Right hindlimb (tissue), 1 donor: ENCODE results near the gene USP7.
A peak's percentile ranks its signal among the peaks of the same experiment; 100 is the strongest.
"Not testable (repeated sequence)": the region's sequence is repeated elsewhere in the genome, so short reads cannot be mapped to it uniquely, and the experiment has no call there.

Experiments used
- DNase-seq: peaks from one replicate; pipeline ENCODE4 v3.0.0-alpha.2; 2018

The USP7 gene

GRCh38 chr16:8872967-8873865 is 90.5 kb downstream of the USP7 start:
- DNase-seq = no peak

- DNase-seq = no peak
Measured at GRCh38 chr16:8872071-8872470, 91.6 kb downstream of the USP7 start.

- not testable (repeated sequence) for DNase-seq
Measured at GRCh38 chr16:8869988-8870241, 93.8 kb downstream of the USP7 start.

DNA sequence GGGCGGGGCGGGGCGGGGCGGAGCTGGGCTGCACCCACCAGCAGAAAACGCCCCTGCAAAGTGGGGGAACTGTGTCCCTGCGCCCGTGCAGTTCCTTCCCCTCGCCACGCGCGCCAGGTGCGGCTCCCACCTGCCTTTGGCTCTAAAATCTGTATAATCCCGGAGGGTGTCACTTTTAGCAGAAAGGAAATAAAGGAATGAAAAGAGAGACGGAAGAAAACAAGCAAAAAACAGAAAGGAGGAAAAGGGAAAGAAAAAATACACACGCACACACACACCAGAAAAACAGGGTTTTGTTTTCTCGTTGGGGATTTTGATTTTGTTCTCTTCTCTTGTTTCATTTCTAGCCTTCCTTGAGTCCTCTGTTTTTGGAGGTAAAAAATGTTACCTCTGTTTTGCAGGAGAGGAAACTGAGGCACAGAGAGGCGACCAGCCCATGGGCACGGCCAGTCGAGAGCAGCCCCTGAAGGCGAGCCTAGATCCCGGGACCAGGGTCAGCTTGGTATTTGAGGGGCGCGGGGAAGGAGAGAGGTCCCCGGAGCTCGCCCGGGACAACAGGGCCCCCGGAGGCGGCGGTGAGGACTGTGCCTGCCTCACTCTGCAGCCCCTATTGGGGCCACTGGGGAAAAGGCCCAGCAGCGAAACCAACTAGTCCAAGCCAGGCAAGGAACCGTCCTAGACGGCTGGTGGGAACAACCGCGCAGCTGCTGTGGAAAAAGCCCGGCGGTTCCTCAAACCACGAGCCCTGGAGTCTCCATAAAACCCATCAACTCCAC is 94.3 kb downstream of the USP7 start:
- no peak for DNase-seq

DNA sequence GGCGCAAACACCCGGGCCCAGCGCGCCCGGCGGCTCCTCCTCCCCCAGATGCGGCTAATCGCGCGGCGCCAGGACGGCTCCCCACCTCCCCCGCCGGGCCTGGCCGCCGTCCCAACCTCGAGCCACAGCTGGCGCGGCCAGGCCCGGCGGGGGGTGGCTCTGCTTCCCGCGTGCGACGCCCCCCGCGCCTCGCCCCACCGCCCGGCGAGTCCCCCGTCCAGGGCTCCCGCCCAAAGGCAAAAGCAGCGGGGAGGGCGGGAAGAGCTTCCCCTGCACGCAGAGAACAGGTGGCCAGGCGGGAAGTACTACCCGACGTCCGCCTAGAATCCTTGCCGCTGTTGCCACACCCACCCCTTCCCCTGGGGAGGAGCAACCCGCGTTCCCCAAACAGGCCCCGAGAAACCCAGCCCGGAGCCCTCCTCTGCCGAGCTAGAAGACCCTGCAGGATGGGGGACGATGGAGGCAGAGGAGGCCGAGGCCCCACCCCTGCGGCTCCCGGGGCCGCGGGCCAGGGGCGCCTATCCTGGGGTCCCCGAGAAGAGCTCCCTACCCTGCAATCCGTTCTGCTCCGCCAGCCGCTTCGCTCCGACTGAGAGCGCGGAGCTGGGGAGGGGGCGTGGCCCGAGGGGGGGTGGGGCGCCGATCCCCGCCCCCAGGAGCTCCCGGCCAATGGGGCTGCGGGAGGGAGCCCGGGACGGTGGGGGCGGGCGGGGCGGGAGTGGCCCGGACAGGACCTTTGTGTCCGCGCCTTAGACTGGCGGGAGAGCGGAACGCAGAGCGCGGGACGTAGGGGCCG is 95.1 kb downstream of the USP7 start, which contains the start of gene CARHSP1:
CARHSP1 (minus strand) TSS at position 591 of the 796 bp plus-strand sequence. CDS start 9,678 bp downstream, outside the sequence.
- peak; percentile 94 for DNase-seq

DNA sequence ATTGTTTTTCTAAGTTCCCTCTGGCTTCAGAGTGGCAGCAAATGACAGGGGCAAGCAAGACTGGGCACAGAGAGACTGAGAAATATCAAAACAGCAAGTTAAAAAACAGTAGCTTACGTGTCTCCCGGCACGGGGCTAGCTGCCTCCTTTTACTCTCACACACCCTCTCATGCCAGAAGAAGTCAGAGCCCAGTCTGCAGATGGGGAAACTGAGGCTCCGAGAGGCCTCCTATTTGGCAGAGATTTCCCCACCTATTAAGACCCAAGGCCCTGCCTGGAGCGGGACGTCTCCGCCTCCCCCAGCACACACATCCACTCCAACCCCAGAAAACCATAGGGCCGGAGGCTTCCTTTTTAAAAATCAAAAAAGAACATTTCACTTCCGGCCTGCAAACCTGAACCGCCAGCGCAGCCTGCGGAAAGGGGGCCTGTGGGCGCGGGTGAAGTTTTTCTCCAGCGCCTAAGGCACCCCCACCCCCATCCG is 95.7 kb downstream of the USP7 start:
- DNase-seq = no peak

- DNase-seq = peak; percentile 61
Measured at GRCh38 chr16:8867216-8867931, 96.3 kb downstream of the USP7 start.

- DNase-seq = no peak
Measured at GRCh38 chr16:8866884-8867215, 96.9 kb downstream of the USP7 start.

GRCh38 chr16:8866118-8866883 is 97.4 kb downstream of the USP7 start:
- DNase-seq = peak; percentile 82

DNA sequence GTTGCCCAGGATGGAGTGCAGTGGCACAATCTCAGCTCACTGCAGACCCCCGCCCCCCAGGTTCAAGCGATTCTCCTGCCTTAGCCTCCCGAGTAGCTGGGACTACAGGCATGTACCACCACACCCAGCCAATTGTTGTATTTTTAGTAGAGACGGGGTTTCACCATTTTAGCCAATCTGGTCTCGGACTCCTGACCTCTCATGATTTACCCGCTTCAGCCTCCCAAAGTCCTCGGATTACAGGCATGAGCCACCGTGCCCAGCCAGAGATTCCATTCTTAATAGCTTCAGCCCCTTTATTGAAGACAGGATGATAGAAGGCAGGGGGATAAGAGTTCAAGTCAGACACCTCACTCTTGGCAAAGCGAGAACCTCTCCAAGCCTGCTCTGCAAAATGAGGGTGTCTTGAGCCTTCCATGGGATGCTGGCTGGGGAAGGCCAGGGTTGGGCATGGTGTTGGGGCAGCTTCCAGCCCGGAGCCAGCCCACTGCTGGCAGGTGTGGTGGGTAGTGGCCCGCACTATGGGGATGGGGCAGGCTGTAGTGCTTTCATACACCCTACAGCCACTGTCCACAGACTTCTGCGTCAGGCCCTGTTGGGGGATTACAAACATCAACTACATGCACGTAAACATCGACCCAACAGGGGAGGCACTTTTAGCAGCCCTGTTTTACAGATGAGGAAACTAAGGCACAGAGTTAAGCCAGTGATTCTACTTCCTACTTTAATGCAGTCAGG is 98.4 kb downstream of the USP7 start:
- DNase-seq = no peak

- no peak for DNase-seq
Measured at GRCh38 chr16:8864480-8865110, 99.1 kb downstream of the USP7 start.

DNA sequence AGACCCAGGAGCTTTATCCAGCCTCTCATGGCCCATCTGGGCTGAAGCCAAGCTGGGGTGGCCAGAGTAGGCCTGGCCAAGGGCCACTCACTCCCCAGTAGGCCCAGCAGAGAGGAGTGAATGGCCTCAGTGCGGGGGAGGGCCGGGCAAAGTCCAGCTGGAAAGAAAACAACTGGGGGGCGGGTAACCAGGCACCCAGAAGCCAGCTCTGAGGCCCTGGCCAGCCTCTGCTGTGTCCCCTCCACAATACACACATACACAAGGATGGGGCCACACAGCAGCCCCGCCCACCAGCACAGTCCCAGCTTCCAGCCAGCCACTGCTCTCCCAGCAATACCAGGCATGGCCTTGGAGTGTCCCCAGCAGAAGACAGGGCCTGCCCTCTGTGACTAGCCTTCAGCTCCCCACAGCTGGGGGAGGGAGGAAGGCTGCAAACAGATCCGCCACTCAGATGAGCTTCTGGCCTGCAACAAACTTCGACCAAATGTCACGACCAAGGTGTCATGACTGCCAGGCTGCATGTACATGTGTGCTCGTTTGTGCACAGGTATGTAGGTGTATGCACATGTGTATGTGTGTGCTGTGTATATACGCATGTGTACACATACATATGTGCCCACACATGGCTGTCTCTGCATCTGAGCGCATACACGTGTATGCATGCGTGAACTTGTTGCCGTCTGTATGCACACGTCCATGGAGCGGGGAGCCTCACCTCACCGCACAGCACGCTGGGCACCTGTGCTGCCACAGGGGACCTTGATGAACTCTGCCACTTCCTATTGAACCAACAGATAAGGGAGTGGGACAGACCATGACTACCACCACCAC is 99.9 kb downstream of the USP7 start:
- no peak for DNase-seq

DNA sequence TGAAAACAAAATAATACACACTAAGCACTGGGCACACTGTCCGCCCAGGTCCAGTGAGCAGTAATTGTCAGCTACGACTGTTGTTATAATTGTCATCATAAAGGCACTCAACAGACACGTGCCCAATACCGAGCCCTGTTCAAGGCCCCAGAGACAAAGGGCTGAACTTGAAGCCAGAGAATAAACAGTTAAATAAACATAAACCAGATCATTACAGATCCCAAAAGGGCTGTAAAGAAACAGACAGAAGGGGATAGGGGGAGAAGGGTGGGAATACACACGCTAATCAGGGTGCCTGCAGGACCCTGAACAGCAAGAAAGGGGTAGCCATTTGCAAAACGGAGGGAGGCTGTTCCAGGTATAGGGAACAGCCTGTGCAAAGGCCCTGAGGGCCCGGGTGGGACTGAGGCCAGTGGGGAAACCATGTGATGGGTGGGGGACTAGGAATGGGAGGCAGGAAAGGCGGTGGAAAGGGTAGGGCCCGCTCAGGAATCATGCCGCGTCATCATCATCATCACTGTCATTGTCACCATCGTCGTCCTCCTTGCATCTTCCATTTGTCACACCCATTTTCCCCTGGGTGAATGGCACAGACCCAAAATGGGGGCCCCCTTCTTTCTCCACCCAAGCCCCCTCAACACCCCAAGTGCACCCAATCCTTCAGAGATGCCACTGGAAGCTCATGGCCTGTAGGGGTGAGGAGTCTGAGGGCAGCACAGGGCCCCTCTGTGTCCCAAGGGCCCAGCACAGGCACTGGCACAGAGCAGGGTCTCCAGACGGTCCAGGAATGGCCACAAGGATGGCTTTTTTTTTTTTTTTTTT is 101.2 kb downstream of the USP7 start:
- DNase-seq = no peak

- no peak for DNase-seq
Measured at GRCh38 chr16:8861563-8862308, 102.0 kb downstream of the USP7 start.

GRCh38 chr16:8859913-8860881 is 103.5 kb downstream of the USP7 start:
- no peak for DNase-seq
